ENCODE measurements around the gene DIP2C.
"Not testable (repeated sequence)": the region's sequence is repeated elsewhere in the genome, so short reads cannot be mapped to it uniquely, and the experiment has no call there.

Gene DIP2C

DNA sequence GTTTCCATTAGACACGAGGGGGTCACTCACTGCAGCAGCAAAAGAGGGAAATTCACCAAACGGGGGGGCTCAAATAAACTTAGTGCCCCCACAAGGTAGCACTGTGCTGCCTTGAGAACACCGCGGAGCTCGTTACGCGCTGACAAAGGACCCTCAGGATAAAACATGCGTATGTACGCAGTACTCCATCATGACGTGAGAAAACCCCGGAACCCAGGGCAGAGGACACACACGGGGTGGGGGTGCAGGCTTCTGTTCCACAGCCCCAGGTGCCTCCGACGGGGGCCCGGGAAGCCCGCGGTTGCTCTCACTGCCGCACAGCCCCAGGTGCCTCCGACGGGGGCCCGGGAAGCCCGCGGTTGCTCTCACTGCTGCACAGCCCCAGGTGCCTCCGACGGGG is 321.8 kb downstream of the DIP2C start:
- DNase-seq: no peak

DNA sequence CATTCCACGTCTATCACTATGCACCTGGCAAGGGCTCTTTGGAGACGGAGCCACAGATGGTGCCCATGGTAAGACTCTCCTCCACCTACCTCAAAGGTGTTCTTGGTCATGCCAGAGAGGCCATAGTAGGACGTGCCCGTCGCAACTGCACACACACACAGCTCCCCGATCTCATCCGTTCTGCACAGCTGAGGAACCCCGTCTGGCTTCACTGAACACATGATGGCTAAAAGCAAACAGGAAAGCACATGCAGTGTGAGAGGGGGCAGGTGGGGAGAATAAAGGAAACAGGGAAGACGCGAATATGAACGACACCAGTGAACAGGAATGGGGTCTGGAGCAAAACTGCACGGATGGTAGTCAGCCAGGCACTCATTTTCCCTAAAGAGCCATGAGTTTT is 323.3 kb downstream of the DIP2C start:
- no peak for DNase-seq

DNA sequence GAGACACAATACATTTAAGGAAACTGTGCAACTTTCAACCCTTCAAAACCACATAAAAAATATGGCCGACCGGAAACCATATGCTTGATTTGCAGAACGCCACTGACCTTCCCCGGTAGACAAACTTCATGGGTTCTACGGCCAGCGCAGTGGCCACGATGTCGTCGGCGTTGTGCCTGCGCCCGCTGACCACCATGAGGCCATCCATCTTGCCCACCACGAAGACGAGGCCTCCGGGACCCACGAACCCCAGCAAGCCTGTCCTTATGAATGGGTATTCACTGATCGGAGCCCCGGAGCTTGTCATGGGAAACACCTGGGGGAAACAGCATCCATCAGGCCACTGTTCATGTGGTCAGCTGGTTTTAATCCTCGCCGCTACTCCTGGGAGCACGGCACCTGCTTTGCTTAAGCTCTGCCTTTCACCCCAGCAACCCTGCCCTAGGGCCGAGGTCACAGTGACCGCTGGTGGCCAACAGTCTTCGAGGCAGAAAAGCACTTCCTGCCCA is 325.1 kb downstream of the DIP2C start:
- no peak for DNase-seq

DNA sequence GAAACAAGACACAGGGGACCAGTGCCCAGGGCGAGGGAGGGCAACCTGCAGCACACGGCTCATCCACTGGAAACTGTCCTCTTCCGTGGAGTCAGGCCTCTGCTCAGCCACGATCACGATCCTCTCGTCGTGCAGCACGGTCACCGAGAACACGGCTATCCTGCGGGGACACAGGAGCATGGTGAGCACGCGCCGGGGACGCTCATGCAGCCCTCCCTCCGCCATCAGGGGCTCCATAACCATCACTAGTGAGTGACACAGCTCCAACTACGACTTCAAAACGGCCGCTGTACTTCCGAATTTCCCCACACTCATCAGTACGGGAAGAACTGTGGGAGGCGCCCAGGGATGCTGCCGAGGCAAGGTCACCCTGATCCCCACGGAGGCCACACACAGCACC is 326.3 kb downstream of the DIP2C start:
- no peak for DNase-seq

DNA sequence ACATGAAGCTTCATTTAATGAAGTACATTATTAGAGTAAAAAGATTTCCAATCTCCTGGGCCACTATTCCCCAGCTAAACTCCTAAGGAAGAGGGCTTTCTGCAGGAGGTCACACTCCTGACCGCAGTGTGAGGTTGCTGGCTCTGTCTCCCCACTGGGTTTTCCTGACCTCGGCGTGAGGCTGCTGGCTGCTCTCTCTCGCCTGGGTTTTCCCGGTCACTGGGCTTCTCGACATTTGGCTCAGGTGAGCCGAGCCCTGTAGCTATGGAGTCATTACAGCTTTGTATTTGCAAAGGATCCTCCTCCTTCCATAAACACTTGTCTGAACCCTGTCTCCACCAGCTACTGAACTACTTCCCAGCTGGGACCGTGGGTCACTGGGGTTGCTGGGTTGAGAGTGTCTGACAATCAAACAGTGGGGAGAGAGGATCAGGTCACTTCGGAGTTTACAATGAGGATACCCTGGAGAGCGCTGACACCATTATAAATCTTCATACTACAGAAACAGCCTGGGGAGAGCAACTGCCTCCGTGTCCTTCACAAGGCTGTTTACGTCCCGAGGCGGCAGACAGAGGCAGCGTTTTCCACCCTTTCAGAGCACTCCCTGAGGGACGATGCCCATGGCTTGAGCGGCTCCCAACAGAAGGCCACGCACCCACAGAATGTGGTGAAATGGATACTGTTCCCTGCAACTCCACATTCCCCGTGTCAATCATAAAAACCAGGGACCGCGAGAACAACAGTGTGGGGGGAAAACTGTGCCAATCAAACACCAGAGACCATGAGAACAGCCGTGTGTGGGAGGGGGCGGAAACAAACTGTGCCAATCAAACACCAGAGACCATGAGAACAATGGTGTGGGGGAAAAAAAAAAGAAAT is 328.0 kb downstream of the DIP2C start:
- no peak for DNase-seq

GRCh38 chr10:360653-361052 is 328.8 kb downstream of the DIP2C start:
- DNase-seq: no peak

GRCh38 chr10:359762-360161 is 329.7 kb downstream of the DIP2C start:
- DNase-seq: no peak

GRCh38 chr10:359093-359492 is 330.4 kb downstream of the DIP2C start:
- DNase-seq: no peak

DNA sequence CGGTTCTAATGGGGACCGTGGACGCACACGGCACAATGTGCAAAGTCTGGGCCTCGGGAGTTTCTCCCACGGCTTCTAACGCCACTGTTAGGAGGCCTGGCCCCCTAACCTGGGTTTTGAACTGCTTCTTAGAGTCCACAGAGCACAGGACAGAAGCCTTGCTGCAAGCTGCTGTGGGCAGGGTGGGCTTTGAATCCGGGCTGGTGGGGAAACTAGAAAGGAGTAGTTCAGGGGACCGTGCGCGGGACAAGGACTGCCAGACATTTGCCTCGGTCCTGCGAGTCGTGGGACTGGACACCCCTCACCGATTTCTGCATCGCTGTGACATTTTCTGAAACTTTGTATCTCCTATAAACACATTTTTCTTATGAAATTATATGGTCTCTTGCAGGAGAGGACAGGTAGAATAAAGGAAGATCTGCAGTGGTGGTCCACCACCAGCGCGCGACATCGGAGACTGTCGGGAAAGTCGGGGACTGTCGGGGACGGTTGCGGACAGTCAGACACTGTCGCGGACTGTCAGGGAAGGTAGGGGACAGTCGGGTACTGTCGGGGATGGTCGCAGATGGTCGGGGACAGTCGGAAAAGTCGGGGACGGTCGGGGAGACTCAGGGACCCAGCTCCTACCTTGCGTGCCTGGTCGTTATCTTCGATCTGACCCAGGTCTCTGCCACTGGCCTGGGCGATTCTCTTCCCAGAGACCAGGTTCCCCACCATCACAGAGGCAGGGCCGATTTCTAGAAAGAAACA is 332.1 kb downstream of the DIP2C start:
- no peak for DNase-seq

GRCh38 chr10:356452-356851 is 333.0 kb downstream of the DIP2C start:
- DNase-seq: no peak

DNA sequence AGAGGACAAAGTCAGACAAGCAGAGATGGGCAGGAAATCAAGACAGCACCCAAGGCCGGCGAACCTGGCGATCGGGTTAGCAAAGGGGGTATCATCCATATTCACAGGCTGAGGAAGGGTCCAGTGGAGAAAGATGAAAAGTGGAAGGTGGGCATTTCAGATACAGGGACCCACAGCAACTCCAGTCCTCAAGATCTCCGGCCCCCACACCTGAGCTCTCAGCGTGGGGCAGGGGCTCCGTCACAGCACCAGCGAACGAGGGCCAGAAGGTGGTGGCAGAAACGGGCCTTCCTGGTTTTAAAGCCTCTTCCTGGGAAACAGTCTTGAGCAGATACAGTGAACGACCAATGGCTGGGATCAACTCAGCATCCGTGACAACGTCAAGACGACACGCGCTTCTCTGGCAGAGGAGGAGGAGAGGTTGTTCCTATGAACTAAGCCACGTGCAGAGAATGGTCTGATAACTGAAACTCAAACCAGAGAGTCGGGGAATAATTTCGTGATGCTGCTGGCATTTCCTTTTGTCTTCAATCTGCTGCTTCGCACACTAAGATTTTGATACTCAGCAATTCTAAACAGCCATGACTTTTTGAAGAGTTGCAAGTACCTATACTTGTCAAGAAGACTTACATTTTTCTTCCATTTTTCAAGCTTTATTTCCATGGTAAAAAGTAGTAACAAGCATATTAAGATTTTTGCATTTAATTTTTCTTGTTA is 334.4 kb downstream of the DIP2C start:
- no peak for DNase-seq

- no peak for DNase-seq
Observed at GRCh38 chr10:352476-353235, 336.8 kb downstream of the DIP2C start.

- DNase-seq: peak; percentile 26 to 46
Observed at GRCh38 chr10:351770-352334, 337.6 kb downstream of the DIP2C start.

- DNase-seq: no peak
Observed at GRCh38 chr10:350981-351501, 338.4 kb downstream of the DIP2C start.

DNA sequence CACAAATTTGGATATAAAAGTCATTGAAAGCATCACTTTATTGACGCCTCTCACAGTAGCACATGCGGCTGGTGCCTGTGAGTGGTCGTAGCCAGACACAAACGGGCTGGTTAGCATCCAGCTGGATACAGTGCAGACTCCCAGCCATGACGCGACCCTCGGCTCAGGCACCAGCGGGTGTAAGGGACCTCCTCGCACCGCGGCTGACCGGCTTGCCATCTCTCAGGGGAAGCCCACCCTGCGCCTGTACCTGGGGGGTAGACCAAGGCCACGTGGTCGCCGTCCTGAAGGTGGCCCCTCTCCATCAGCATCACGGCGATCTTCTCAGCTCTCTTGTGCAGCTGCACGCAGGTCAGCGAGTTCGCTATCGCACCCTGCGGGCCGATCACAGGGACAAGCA is 340.4 kb downstream of the DIP2C start:
- no peak for DNase-seq

- no peak for DNase-seq
Observed at GRCh38 chr10:348456-348855, 341.0 kb downstream of the DIP2C start.

GRCh38 chr10:347774-348173 is 341.7 kb downstream of the DIP2C start:
- DNase-seq: not testable (repeated sequence)

DNA sequence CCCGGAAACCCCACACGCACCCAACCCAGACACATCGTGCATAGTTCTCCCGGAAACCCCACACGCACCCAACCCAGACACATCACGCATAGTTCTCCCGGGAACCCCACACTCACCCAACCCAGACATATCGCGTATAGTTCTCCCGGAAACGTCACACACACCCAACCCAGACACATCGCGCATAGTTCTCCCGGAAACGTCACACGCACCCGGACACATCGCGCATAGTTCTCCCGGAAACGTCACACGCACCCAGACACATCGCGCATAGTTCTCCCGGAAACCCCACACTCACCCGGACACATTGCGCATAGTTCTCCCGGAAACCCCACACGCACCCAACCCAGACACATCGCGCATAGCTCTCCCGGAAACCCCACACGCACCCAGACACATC is 342.3 kb downstream of the DIP2C start:
- DNase-seq: not testable (repeated sequence)

- no peak for DNase-seq
Observed at GRCh38 chr10:344582-345200, 344.8 kb downstream of the DIP2C start.

DNA sequence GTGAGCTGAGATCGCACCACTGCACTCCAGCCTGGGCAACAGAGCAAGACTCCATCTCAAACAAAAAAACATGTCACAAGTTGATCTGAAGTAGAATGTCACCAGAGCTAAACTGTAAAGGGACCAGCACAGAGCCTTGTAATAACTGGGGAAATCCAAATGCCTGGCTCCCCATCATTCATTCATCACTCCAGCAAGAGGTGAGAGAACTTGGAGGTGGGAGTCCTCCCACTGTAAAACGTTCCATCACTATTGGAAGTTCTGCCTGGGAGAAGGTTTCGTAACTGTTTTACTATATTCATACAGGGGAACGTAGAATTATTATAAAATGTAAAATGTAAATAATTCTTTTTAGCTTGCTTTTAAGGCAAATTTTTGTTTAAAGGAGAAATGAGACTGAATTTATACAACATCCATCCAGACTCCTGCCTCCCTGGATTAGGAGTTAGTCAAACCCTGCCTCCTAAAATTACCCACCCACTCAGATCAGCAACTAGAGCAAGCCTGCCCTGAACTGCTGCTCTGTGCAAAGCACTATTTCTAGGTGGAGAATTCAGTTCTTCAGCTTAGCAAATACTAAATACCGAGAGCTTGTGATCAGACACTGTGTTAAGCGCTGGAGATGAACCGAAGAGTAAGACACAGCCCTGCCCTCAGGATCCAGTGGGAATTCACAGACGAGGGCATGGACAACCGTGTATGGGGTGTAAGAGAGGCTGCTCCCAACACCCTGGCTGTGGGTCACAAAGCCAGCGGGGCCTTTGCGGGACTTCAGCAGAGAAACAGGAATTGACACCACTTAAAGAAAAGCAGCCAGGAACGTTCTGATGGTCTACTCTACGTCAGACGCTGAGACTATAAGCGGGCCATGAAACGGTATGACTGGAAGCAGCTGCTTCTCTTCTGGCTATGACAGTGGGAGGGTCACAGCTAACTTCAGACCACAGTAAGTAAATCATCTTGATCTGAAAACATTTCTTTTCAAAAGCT is 345.9 kb downstream of the DIP2C start:
- no peak for DNase-seq
